Left ventricle myocardium inferior (tissue), 1 donor: ENCODE data around the gene LGI4. TPM values are rescaled to one million over a fixed set of nuclear protein-coding genes. Genes with fewer than 3 reads are reported as not detected.
A peak's percentile ranks its signal among the peaks of the same experiment; 100 is the strongest.

ENCODE experiments used
- DNase-seq: peaks from one replicate; pipeline ENCODE4 v3.0.0-alpha.2; 2020
- H3K27ac ChIP-seq: fragments of 200-600 bp; replicated peaks from 2 replicates; pipeline ENCODE4 v1.8.0; 2021
- H3K27me3 ChIP-seq: fragments of 200-600 bp; 2 replicates; pipeline ENCODE4 v1.8.0; 2021; ENCODE audit warnings: low read depth
- H3K36me3 ChIP-seq: fragments of 200-600 bp; 2 replicates; pipeline ENCODE4 v1.8.0; 2021
- H3K4me1 ChIP-seq: fragments of 200-600 bp; 2 replicates; pipeline ENCODE4 v1.8.0; 2021
- H3K4me3 ChIP-seq: fragments of 200-600 bp; 2 replicates; pipeline ENCODE4 v1.8.0; 2021; ENCODE audit warnings: mild to moderate bottlenecking, moderate library complexity
- H3K9me3 ChIP-seq: fragments of 200-600 bp; replicated peaks from 2 replicates; pipeline ENCODE4 v1.8.0; 2021
- intact Hi-C: fragments of 100-400 bp; cut with micrococcal nuclease; formaldehyde crosslinking; loops from one replicate; pipeline ENCODE4 v1.11.0; 2022
- long read RNA-seq: library from polyadenylated mRNA; unstranded; transcript quantifications from one replicate; pipeline ENCODE4 v2.0.0, GENCODE V29; 2021
- total RNA-seq: library from RNA; stranded (reverse); fragmentation: NEBNext Ultra II Directional; extraction: Animal tissue kit (Norgen Biotek cat#: 25700); gene quantifications from one replicate; pipeline ENCODE4 v1.2.1, GENCODE V29; 2021
- TF ChIP-seq, protein P1 (sequence below): fragments of 200-600 bp; IDR thresholded peaks from 2 replicates; pipeline ENCODE4 v1.8.0; 2021; ENCODE audit warnings: antibody characterized with exemption, mild to moderate bottlenecking, borderline replicate concordance
- donor health status: DM: no; HTN: yes; CAD: no; lungs with severe emphysema.

LGI4 gene
- total RNA-seq, result 8.4 TPM
- long read RNA-seq, transcript LGI4-201 (9 exons, 2,814 nt), result major isoform, 5 of 19 reads
- long read RNA-seq, partial matches to known transcripts, result 7 of 19 reads
- long read RNA-seq, other reads (novel, unspliced or antisense), result 6 of 19 reads

DNA sequence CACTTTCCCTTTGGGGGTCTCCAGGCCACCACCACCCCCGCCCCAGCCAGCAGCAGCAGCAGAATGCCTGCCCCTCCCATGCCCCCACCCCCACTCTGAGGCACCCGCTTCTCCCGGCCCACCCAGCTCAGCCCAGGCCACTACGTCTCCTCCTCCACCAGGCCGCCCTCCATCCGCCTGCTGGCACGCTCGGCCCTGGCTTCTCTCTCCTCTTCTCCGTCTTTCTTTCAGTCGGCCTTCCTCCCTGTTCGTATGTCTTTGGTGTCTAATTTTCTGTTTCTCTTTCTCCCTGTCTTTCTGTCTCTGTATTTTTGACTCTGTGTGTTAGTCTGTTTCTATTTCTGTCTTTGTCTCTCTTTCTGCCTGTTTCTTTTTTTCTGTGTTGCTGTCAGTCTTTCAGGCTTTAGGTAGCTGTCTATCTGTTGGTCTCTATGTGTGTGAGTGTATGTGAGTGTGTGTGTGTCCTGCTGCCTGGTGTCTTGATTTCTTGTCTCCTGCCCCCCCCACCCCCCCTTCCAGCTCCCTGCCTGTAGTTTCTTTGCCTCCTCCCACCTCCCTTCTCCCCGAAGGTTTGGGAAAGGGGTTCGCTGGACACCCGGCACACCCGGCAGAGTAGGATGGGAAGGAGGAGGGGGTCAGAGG, at the start of gene LGI4:
Gene LGI4, minus strand, starts transcription at position 459 of the 642 bp plus-strand sequence. Its CDS starts 379 bp downstream, at position 80.
- Histone ChIP-seq H3K27me3 (peaks cover 18% of the 10 kb centered on the region), H3K4me3 (peak within 1 kb of the TSS; percentile 57), H3K36me3 (no peaks in the 10 kb centered on the region), H3K9me3 (no peaks in the 10 kb centered on the region), H3K27ac (peak within 1 kb of the TSS; percentile 75), H3K4me1 (peaks cover 44% of the 10 kb centered on the region)
- intact Hi-C loops, result no loop called here
- DNase-seq, result no peak
- TF ChIP-seq, protein P1, sequence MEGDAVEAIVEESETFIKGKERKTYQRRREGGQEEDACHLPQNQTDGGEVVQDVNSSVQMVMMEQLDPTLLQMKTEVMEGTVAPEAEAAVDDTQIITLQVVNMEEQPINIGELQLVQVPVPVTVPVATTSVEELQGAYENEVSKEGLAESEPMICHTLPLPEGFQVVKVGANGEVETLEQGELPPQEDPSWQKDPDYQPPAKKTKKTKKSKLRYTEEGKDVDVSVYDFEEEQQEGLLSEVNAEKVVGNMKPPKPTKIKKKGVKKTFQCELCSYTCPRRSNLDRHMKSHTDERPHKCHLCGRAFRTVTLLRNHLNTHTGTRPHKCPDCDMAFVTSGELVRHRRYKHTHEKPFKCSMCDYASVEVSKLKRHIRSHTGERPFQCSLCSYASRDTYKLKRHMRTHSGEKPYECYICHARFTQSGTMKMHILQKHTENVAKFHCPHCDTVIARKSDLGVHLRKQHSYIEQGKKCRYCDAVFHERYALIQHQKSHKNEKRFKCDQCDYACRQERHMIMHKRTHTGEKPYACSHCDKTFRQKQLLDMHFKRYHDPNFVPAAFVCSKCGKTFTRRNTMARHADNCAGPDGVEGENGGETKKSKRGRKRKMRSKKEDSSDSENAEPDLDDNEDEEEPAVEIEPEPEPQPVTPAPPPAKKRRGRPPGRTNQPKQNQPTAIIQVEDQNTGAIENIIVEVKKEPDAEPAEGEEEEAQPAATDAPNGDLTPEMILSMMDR, result no peak

DNA sequence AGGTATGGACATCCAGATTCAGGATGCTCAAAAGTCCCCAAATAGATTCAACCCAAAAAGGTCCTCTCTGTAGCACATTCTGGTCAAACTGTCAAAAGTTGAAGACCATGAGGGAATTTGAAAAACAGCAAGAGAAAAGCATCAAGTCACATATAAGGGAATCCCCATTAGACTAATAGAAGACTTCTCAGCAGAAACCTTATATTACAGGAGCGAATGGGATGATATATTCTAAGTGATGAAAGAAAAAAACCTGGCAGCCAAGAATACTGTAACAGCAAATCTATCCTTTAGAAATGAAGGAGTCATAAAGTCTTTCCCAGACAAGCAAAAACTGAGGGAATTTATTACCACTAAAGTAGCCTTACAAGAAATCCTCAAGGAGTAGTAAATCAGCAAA, 49.4 kb upstream of the LGI4 start:
- peaks cover 12% of the 10 kb centered on the region for H3K27me3 ChIP-seq
- no peaks in the 10 kb centered on the region for H3K4me1 ChIP-seq
- H3K9me3 ChIP-seq, result peaks cover 27% of the 10 kb centered on the region
- intact Hi-C loops, result no loop called here
- TF ChIP-seq, protein P1, result no peak
- H3K4me3 ChIP-seq, result no peak overlapping the region
- no peaks in the 10 kb centered on the region for H3K36me3 ChIP-seq
- H3K27ac ChIP-seq, result no peak overlapping the region
- no peak for DNase-seq

DNA sequence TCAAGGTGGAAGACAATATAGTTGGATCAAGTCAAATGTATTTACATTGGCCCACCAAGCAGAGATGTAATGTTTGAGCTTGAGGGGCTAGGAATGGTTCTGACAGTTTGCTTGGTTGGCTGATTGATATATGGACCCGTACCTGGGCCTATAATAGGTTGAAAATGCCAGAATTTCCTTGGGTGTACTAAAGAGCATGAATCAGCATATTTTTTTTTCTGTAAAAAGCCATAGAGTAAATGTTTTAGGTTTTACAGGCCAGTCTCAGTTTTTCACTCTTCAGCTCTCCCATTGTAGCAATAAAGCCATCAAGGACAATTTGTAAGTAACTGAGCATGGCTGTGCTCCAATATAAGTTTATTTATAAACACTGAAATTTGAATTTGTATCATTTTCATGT, 46.5 kb upstream of the LGI4 start:
- Histone ChIP-seq H3K4me3 (no peak overlapping the region), H3K27ac (no peak overlapping the region), H3K9me3 (peaks cover 27% of the 10 kb centered on the region), H3K4me1 (no peaks in the 10 kb centered on the region), H3K27me3 (peaks cover 16% of the 10 kb centered on the region), H3K36me3 (no peaks in the 10 kb centered on the region)
- intact Hi-C loops, result no loop called here
- no peak for DNase-seq
- TF ChIP-seq, protein P1, result no peak

DNA sequence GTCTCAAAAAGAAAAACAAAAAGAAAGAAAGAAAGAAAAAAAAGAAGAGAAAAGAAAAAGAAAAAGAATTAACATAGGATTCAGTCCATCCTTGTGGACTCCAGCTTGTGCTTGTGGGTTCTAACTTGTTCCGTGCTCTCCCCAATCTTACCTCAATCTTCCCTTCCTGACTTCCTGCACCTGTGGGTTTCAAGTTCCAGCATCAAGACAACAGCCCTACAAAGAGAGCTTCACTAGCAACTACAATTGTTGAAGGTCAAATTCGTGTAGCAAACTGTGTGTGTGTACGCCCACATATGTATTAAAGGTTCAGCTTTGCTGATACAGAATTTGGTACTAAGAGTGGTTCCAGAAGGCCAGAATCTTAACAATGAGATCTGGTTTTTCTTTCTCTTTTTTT, 45.0 kb upstream of the LGI4 start:
- TF ChIP-seq, protein P1, result no peak
- no peak for DNase-seq
- no peak overlapping the region for H3K27ac ChIP-seq
- H3K4me3 ChIP-seq, result no peak overlapping the region
- peaks cover 26% of the 10 kb centered on the region for H3K9me3 ChIP-seq
- no peaks in the 10 kb centered on the region for H3K36me3 ChIP-seq
- H3K4me1 ChIP-seq, result no peaks in the 10 kb centered on the region
- H3K27me3 ChIP-seq, result peaks cover 16% of the 10 kb centered on the region
- intact Hi-C loops, result no loop called here

DNA sequence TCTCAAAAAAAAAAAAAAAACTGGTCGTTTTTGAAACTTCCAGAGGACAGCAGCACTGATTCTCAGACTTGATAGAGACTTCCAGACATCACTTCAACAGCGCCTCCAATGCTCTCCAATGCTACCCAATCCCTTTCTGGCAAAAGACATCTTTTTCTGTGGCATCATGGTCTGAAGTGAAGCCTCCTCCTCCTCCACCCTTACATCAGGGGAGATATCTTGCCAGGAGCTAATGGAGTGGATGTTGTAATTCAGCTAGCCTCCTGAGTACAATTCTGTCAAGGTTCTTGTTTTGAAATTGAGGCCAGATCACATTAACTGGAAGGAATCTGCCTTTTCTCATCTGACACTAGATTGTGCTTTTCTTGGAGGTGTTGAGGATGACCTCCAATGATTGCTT, 43.8 kb upstream of the LGI4 start:
- H3K4me1 ChIP-seq, result no peaks in the 10 kb centered on the region
- peaks cover 15% of the 10 kb centered on the region for H3K9me3 ChIP-seq
- no peak overlapping the region for H3K4me3 ChIP-seq
- TF ChIP-seq, protein P1, result no peak
- H3K27me3 ChIP-seq, result peaks cover 16% of the 10 kb centered on the region
- H3K27ac ChIP-seq, result no peak overlapping the region
- no peaks in the 10 kb centered on the region for H3K36me3 ChIP-seq
- intact Hi-C loops, result no loop called here
- no peak for DNase-seq
